GM18517 (cell line): ENCODE results near the gene DEPP1.

Experiments
- ATAC-seq: cut with Tn5 transposase; IDR thresholded peaks from one replicate; pipeline ENCODE4 v1.9.1; 2021; ENCODE audit warnings: mild to moderate bottlenecking, moderate library complexity; ENCODE audit not compliant: unreplicated experiment

The DEPP1 gene

DNA sequence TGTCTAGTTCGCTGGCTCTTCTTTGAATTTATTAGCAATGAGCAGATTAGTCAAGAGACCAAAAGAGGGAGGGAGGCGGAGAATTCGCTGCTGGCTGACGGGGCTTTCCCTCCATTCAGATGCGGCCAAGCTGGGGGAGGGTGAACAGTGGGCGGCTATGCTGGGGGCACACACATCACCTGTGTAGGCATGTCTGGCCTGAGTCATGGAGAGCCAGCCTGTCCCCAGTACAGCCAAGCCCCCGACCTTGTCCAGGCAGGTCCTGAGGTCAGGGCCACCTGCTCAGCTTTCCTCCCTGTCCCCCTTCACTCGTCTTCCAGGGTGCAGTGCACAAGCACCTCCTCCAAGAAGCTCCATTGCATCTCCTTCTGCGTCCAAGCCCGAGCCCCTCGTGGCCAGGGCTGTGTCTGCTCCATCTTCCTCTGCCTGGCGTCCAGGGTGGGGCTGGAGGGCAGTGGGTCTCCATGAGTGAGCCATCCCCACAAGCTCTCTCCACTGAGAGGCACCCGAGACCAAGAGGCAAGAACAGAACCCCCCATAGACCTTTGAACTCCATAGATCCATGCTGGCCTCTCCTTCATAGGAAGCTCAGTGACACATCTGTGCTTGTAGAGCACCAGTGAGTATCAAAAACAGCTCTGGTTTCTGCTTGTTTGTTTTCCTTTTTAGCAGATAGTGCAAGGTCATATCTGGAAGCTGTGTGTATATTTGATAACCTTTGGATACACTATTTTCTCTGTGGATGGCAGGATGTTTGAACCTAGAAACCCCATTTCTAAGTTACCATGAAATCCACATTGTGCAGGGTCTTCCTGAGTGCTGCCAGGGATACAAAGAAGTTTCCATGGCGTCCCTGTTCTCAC lies 1.9 kb upstream of the DEPP1 start:
- no peak for ATAC-seq

GRCh38 chr10:44979281-44980191 lies 927 bp upstream of the DEPP1 start:
- no peak for ATAC-seq

- no peak for ATAC-seq
These were observed 418 bp downstream of the DEPP1 start for GRCh38 chr10:44978213-44978569.

- no peak for ATAC-seq
These were observed 1.1 kb downstream of the DEPP1 start for GRCh38 chr10:44977287-44978212.

- no peak for ATAC-seq
These were observed 2.0 kb downstream of the DEPP1 start for GRCh38 chr10:44976352-44977198.

DNA sequence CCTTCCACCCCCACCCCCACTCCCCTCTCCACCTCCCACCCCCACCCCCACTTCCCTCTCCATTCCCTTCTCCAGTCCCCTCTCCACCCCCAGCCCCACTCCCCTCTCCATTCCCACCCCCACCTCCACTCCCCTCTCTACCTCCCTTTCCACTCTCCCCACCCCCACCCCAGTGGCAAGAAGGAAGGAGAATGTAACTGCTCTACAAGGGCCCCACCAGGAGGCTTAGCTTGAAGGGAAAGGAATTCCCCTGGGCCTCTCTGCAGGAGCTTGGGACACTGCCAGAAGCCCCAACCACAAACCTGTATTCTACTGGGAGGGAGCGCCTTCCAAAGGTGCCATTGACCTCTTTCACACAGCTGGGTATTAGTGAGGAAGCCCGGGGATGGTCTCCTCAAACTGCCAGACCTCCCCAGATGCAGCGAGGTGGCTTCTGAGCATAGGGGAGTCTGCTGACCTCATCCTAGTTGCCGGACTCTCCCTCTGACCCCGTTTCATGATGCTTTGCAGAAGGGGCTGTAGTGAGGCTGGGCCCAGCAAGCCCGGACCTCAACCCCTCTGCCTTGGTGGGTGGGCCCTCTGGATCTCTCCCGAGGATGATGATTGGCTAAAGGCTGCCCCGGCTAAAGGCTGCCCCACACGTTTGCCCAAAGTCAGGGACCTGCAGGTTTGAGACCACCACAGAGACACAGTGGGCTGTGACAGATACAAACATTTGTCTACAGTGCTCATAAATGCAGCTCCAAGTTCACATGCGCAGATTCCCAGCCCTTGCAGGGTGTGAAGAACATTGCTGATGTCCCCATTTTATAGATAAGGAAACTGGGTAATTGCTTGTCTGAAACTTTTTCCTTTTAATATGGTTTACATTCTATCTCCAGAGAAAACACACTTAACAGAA lies 2.9 kb downstream of the DEPP1 start:
- no peak for ATAC-seq

- peak; percentile 80 for ATAC-seq
These were observed 3.8 kb downstream of the DEPP1 start for GRCh38 chr10:44974628-44975430.

- no peak for ATAC-seq
These were observed 4.5 kb downstream of the DEPP1 start for GRCh38 chr10:44974082-44974627.

- no peak for ATAC-seq
These were observed 5.1 kb downstream of the DEPP1 start for GRCh38 chr10:44973323-44974081.

GRCh38 chr10:44972874-44973306 lies 5.7 kb downstream of the DEPP1 start:
- no peak for ATAC-seq

DNA sequence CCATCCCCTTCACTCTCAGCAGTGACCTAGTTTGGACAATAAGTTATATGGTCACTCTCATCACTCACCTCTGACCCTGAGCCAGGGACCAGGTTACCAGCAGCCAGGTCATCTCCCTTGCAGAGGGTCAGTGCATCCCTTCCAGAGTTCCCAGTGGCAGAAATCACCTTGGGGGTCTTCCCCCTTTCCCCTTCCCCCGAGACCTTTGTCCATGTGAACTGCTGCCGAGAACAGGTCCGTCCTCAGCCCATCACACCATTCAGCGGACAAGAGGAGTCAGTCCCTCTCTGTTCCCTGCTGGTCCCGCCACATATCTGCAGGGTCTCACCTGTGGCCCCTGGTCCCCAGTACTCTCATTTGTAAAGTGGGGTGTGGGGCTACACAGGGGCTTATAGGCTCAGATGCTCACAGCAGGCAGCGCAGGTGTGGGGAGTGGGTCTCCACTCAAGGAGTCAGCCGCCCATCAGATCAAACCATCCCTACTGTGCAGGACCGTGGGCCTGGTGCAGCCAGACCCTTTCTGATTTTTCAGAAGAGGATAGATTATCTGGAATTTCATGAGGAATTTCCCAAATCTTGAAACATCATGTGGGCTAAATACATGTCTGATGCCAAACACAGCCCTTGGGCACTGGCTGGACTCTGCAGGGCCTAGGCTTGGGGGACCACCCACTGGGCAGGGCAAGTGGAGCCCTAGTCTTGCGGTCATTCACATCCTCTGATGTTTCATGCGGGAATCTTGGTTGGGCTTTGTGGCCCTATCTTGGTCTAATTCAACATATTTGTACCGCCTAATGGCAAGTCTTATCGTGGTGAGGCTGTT lies 6.5 kb downstream of the DEPP1 start:
- no peak for ATAC-seq

- ATAC-seq: no peak
These were observed 7.2 kb downstream of the DEPP1 start for GRCh38 chr10:44971434-44971833.

- ATAC-seq: no peak
These were observed 7.7 kb downstream of the DEPP1 start for GRCh38 chr10:44970812-44971395.

DNA sequence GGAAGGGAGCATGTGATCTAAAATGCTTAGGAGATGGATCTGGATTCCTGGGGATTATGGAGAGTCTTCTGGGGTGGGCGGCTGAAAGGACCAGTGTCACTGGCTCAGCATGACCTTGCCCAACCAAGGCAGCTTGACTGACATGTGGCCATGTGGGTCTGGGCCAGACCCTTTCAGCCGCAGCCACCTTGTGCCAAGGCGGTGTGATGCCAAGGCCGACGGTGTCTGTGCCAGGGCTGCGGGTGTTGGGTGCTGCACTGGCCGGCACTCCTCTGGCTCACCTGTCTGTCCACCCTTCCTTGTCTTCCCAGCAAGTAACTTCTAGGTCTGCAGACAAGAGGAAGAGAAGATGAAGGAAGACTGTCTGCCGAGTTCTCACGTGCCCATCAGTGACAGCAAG lies 8.8 kb downstream of the DEPP1 start:
- no peak for ATAC-seq

- ATAC-seq: no peak
These were observed 9.9 kb downstream of the DEPP1 start for GRCh38 chr10:44968500-44969400.
